OCI-LY3 (cell line): ENCODE measurements around the gene ELAVL1.

Experiments used
- EZH2phosphoT487 ChIP-seq: fragments of 200-600 bp; shearing (Covaris generic); IDR thresholded peaks from 2 replicates; pipeline ENCODE4 v1.6.1; 2018; ENCODE audit warnings: antibody characterized with exemption, mixed run types, low read depth
- TF ChIP-seq, protein P1 (sequence below): fragments of 200-600, 300-600 bp; sonication (generic); IDR thresholded peaks from 2 replicates; pipeline ENCODE4 v1.5.1; 2014; ENCODE audit warnings: antibody characterized with exemption, low read length, low read depth

DNA sequence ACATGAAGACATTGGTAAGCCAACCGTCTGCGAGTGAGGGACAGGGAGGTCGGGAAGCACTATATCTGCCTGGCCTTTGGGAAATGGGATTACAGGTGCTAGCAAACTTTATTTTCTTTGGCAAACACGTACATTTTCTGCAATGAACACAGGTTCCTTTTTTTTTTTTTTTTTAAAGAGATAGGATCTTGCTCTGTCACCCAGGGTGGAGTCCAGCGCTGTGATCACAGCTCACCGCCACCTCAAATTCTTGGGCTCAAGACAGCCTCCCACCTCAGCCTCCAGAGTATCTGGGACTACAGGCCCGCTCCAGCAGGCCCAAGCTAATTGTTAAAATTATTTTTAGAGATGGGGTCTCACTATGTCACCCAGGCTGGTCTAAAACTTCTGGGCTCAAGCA lies 24.2 kb downstream of the ELAVL1 start:
- TF ChIP-seq, protein P1, sequence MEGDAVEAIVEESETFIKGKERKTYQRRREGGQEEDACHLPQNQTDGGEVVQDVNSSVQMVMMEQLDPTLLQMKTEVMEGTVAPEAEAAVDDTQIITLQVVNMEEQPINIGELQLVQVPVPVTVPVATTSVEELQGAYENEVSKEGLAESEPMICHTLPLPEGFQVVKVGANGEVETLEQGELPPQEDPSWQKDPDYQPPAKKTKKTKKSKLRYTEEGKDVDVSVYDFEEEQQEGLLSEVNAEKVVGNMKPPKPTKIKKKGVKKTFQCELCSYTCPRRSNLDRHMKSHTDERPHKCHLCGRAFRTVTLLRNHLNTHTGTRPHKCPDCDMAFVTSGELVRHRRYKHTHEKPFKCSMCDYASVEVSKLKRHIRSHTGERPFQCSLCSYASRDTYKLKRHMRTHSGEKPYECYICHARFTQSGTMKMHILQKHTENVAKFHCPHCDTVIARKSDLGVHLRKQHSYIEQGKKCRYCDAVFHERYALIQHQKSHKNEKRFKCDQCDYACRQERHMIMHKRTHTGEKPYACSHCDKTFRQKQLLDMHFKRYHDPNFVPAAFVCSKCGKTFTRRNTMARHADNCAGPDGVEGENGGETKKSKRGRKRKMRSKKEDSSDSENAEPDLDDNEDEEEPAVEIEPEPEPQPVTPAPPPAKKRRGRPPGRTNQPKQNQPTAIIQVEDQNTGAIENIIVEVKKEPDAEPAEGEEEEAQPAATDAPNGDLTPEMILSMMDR, result no peak
- no peak for TF ChIP-seq EZH2phosphoT487
